ENCODE data around the gene SERPINA9.

The SERPINA9 gene

GRCh38 chr14:94441531-94442205, 34.3 kb downstream of the SERPINA9 start:
- no peak for TF ChIP-seq CTCF (IDR thresholded peaks at IDR 0.05; ENCODE audit: extremely low read depth, insufficient read depth, missing control alignments)
- no peak for DNase-seq (ENCODE audit: low spot score)
- in situ Hi-C loops (cut with MboI; ENCODE audit: low pct_unique_long_range_greater_than_20kb, low sequenced_read_pairs, unreplicated experiment), result no loop called here

GRCh38 chr14:94441130-94441529, 34.9 kb downstream of the SERPINA9 start:
- DNase-seq (ENCODE audit: low spot score), result no peak
- TF ChIP-seq CTCF (IDR thresholded peaks at IDR 0.05; ENCODE audit: extremely low read depth, insufficient read depth, missing control alignments), result no peak
- in situ Hi-C loops (cut with MboI; ENCODE audit: low pct_unique_long_range_greater_than_20kb, low sequenced_read_pairs, unreplicated experiment), result no loop called here

DNA sequence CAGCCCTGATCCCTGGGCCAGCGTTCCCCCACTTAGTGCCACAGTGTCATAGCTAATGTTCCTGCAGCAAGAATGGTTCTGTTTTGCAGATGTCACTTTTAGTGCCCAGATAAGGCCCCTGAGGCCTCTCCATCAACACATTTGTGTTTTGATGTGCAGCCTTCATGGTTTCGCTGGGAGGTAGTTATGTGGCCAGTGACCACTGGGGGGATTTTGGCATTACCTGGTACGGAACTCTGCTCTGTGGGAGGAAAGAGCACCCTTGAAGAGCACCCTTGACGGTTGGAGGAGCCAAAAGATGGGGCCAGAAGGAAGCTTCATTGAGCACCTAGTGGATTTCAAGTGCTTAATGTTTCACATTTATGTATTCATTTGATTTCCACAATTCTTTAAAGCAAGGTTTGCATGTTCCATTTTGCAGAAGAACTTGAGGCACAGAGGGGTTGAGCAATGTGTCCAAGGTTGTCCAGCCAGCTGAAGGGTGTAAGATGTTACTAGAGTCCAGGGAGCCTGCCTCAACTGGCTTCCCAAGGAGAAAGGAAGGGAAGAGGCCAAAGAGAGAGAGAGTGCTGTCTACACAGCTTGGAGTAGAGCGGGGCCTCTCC, 36.4 kb downstream of the SERPINA9 start:
- no peak for TF ChIP-seq CTCF (IDR thresholded peaks at IDR 0.05; ENCODE audit: extremely low read depth, insufficient read depth, missing control alignments)
- no peak for DNase-seq (ENCODE audit: low spot score)
- in situ Hi-C loops (cut with MboI; ENCODE audit: low pct_unique_long_range_greater_than_20kb, low sequenced_read_pairs, unreplicated experiment), result no loop called here

- no peak for TF ChIP-seq CTCF (IDR thresholded peaks at IDR 0.05; ENCODE audit: extremely low read depth, insufficient read depth, missing control alignments)
These were observed 47.4 kb downstream of the SERPINA9 start for GRCh38 chr14:94428610-94429009.

DNA sequence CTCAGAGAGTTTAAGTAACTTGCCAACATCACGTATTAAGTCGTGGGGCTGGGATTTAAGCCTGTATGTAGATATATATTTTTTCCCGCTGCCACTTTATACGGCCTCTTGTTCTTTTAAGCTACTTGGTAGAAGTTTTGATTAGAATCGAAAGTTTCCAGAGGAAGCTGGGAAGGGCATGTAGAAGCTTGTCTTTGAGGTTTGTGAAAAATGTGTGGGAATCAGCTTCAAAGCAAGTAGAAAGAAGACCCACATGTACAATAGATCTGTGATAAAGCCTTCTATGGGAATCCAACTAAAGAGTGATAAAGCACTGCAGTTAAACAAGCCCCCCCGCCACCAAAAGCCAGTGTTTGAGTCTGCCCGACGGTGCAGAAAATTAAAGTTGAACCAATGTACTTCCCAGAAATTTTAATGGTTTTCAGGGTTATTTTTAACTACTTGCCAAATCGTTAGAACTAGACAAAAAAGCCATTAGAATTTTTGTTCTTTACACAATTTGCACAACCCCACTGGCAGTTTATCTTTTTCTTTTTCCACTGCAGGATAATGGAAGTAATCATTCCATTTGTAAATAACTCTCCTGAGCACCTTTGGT, 48.9 kb downstream of the SERPINA9 start:
- TF ChIP-seq CTCF (IDR thresholded peaks at IDR 0.05; ENCODE audit: extremely low read depth, insufficient read depth, missing control alignments), result no peak
- DNase-seq (ENCODE audit: low spot score), result no peak
- in situ Hi-C loops (cut with MboI; ENCODE audit: low pct_unique_long_range_greater_than_20kb, low sequenced_read_pairs, unreplicated experiment), result no loop called here

More at GRCh38 chr14:94428610-94429009, 47.4 kb downstream of the SERPINA9 start:
- in situ Hi-C loops (cut with MboI; ENCODE audit: low pct_unique_long_range_greater_than_20kb, low sequenced_read_pairs, unreplicated experiment), result no loop called here
- no peak for DNase-seq (ENCODE audit: low spot score)

GRCh38 chr14:94426526-94426925, 49.5 kb downstream of the SERPINA9 start:
- DNase-seq (ENCODE audit: low spot score), result no peak
- in situ Hi-C loops (cut with MboI; ENCODE audit: low pct_unique_long_range_greater_than_20kb, low sequenced_read_pairs, unreplicated experiment), result no loop called here
- no peak for TF ChIP-seq CTCF (IDR thresholded peaks at IDR 0.05; ENCODE audit: extremely low read depth, insufficient read depth, missing control alignments)
